Raji (cell line): Measurements from ENCODE around the gene GHRH.

Experiments used
- POLR2A ChIP-seq: IDR thresholded peaks from 2 replicates; pipeline ENCODE4 v1.6.1; 2011; ENCODE audit warnings: low read depth, low read length, control low read depth; ENCODE audit not compliant: insufficient read depth

Gene GHRH

GRCh38 chr20:37256286-37256685, 5.3 kb downstream of the GHRH start:
- TF ChIP-seq POLR2A = no peak

- no peak for TF ChIP-seq POLR2A
Measured at GRCh38 chr20:37254114-37254878, 7.3 kb downstream of the GHRH start.

DNA sequence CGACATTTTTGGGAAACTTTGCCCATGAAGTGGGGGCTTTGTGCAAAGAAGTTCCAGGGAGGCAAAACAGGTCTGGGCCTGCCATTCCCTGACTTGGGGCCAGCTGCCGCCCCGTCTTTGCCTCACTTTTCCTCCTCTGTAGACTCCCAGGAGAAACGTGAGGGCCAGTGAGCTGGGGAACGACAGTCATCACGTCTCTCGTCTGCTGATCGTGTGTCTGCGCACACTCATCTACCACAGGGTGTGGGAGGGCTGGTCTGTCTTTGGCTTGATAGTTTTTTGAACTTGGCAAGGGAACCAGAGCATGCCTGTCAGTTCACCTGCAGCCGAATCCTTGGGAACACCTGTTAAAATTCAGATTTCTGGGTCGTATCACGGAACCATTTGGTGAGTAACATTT, 8.5 kb downstream of the GHRH start:
- no peak for TF ChIP-seq POLR2A

GRCh38 chr20:37251825-37252477, 9.7 kb downstream of the GHRH start:
- TF ChIP-seq POLR2A = no peak

- TF ChIP-seq POLR2A = no peak
Measured at GRCh38 chr20:37249304-37249703, 12.3 kb downstream of the GHRH start.

GRCh38 chr20:37247547-37247946, 14.1 kb downstream of the GHRH start:
- no peak for TF ChIP-seq POLR2A

- no peak for TF ChIP-seq POLR2A
Measured at GRCh38 chr20:37246736-37247135, 14.9 kb downstream of the GHRH start.

DNA sequence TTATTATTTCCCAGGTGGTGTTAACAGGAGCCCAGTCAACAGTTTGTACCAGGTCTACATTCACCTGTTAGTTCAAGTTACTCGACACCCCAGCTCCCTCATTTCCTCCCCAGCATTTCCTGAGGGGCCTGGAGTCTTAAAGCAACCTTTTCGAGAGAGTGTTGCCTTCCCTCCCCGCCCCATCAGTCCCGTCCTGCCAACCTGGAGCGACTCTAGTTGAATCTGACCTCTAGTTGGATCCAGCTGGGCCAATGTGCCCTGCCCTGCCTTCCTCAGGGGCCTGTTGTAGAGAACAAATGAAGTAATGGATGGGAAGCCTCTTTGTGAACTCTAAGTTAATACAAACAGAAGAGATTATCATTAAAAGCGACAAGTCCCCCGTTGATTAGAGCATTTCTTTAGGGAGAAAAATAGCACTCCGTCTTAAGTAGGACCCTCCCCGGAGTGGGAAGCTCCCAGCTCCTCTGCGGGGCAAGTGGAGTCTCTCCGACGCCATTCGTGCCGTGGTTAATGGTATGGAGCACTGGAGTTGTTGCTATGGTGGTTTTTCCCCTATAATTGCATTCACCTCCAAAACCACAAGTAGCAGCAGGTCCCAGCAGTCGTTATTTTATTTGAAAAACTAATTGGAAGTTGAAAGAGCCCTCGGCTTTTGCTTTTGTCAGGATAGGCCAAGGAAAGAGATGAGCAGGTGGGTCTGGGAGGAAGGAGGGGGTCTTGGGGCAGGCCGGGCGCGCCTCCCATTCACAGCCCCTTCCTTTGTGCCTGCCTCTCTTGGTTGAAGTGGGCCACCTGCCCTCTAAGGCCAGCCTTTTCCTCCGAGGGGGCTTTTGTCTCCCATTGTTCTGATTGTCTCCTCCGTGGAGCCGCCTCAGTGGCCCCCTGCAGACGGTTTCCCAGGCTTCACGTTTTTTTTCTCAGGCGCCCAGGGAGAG, 16.1 kb downstream of the GHRH start:
- TF ChIP-seq POLR2A = no peak

- TF ChIP-seq POLR2A = no peak
Measured at GRCh38 chr20:37244572-37244957, 17.0 kb downstream of the GHRH start.

DNA sequence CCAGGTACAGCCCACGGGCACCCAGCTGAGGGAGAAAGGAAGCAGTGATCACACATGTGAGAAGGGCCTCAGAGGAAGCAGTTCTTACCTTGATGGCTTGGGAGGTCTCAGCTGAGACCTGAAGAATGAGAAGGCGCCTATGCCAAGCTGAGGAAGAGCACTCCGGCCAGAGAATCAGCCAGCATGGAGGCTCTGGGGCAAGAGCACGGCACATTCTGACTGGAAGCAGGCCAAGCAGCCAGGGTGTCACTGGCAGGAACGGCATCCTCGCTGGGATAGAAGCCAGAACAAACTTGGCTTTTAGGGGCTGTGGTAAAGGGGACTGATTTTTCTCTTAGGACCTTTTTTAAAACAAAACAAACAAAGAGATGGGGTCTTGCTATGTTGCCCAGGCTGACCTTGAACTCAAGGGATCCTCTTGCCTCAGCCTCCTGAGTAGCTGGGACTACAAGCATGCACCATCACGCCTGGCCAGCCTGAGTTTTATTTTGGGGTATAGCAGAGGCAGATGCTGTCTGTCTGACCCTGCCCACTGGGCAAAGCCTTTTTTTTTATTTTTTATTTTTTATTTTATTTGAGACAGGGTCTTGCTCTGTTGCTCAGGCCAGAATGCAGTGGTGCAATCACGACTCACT, 17.6 kb downstream of the GHRH start:
- no peak for TF ChIP-seq POLR2A

GRCh38 chr20:37243076-37243936, 18.3 kb downstream of the GHRH start:
- TF ChIP-seq POLR2A = no peak

DNA sequence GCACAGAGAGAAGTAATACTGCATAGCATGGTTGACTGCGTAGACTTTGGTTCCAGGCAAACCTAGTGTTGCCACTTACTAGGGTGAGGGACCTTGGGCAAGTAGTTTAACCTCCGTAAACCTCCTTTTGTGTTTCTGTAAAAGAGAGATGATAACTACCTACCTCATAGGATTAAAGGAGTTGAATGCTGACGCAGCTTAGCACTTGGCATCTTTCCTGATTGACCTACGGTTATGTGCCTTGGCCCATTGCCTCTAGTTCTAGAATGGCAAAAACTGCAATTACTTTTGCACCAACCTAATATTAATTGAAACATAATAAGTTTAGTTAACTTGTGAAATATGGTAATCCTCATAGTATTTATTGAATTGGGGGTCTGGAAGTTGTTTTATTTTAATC, 19.1 kb downstream of the GHRH start:
- TF ChIP-seq POLR2A = no peak

DNA sequence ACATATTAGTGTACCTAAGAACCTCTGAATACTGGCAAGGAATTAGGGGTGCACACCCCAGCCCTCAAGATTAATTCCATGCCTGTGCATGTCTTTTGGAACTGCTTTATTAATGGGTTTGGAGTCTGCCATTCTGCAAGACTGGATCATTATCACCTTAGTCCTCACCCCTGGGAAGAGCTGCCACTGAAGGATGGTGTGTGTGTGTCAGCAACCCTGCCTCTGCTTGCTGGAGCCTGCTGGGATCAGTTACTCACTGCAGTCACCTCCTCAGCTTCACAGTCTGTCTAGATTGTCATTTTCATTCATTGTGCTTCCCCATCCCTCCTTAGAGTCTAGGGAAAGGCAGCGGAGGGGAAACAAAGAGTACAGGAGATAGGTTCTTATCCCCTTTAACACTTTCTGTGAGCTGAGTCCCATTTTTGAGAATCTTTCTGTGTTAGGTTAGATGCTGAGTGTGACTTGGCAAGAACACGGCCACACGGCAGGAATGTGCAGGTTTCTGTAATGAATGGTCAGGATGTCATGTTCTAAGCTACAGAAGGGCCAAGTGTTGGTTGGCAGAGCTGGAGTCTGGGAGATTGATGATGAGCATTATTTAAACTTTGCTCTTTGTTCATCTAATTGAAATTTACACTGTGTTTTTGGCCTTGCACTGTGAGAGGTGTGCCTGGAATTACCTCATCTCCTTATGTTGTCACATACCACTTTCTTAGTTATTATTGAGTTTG, 21.1 kb downstream of the GHRH start:
- TF ChIP-seq POLR2A = no peak
